Right atrium auricular region (tissue), 2 donors: ENCODE results near the gene G6PC1. TPM values are rescaled to one million over a fixed set of nuclear protein-coding genes. Genes with fewer than 3 reads are reported as not detected.
"Not testable (repeated sequence)": the region's sequence is repeated elsewhere in the genome, so short reads cannot be mapped to it uniquely, and the experiment has no call there.

Experiments used
- DNase-seq: peaks from one replicate; pipeline ENCODE4 v3.0.0-alpha.2; 2019; ENCODE audit warnings: low spot score
- H3K27ac ChIP-seq, 2 donors: fragments of 200-600 bp; sonication (generic); 1 replicate in 1 of 2; 2 replicates in 1 of 2; pipeline ENCODE4 v1.5.1; 2016 to 2019
- H3K27me3 ChIP-seq, 2 donors: fragments of 200-600 bp; sonication (generic); one replicate each; pipeline versions ENCODE4 v1.5.1 to v1.6.0; 2017 to 2019
- H3K36me3 ChIP-seq: fragments of 200-600 bp; sonication (generic); one replicate; pipeline ENCODE4 v1.5.1; 2016
- H3K4me1 ChIP-seq, 2 donors: fragments of 200-600 bp; sonication (generic); one replicate each; pipeline versions ENCODE4 v1.5.1 to v1.6.0; 2017 to 2019
- H3K4me3 ChIP-seq, 2 donors: fragments of 200-600 bp; sonication (generic); 1 replicate in 1 of 2; 2 replicates in 1 of 2; pipeline ENCODE4 v1.5.1; 2017 to 2019; ENCODE audit warnings: mild to moderate bottlenecking in 1 of 2, moderate library complexity in 1 of 2
- H3K9me3 ChIP-seq, 2 donors: fragments of 200-600 bp; sonication (generic); one replicate each; pipeline ENCODE4 v1.5.1; 2019
- CTCF ChIP-seq, 2 donors: fragments of 200-600 bp; sonication (generic); IDR thresholded peaks; one replicate each; pipeline ENCODE4 v1.5.1; 2019; ENCODE audit warnings: antibody characterized with exemption in 2 of 2
- total RNA-seq, 2 donors: library from RNA; depleted of rRNA; stranded (reverse); fragments of >200 nt; gene quantifications; one replicate each; pipeline ENCODE4 v1.1.0, GENCODE V29; 2016

Gene G6PC1
- total RNA-seq, 2 donors from 2014 or later = not detected

DNA sequence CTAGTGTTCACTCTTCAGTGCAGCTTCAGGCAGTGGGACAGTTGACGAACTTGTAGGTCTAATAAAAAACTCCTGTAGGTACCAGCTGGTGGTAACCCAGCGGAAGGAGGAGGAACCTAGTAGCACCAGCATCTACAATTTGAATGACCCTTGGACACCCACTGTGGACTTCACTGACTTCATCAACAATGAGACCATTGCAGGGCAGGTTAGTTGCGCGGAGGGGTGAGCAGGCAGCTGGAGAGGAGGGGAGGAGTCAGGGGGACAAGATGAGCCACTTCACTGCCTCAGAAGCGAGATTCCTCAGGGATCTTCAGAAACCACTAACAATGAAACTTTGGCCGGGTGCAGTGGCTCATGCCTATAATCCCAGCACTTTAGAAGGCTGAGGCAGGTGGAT is 27.3 kb upstream of the G6PC1 start:
- H3K27me3 ChIP-seq = no peaks in the 10 kb centered on the region
- no peaks in the 10 kb centered on the region for H3K4me1 ChIP-seq
- no peak overlapping the region for H3K4me3 ChIP-seq
- TF ChIP-seq CTCF (IDR thresholded peaks at IDR 0.05) = no peak
- peaks cover 0 to 3% of the 10 kb centered on the region in 2 donors for H3K9me3 ChIP-seq
- no peak for DNase-seq
- H3K27ac ChIP-seq = no peak overlapping the region
- no peaks in the 10 kb centered on the region for H3K36me3 ChIP-seq

- H3K36me3 ChIP-seq, H3K27ac ChIP-seq, DNase-seq, H3K27me3 ChIP-seq, H3K4me3 ChIP-seq, H3K9me3 ChIP-seq, H3K4me1 ChIP-seq: not testable (repeated sequence)
These were observed 26.5 kb upstream of the G6PC1 start for GRCh38 chr17:42873932-42874695.

DNA sequence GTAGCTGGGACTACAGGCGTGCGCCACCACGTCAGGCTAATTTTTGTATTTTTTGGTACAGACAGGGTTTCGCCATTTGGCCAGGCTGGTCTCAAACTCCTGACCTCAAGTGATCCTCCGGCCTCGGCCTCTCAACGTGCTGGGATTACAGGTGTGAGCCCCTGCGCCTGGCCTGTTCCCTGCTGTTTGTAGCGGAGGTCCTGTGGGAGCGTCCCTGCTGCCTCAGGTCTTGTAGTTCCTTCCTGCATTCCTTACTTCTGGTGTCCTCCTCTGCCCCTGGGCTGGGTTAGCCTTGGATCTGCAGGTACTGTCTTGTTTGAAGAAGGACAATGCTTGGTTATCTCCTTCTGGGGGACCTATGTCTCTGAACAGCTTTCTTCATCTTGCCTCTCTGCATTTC is 23.6 kb upstream of the G6PC1 start:
- H3K36me3 ChIP-seq = no peaks in the 10 kb centered on the region
- H3K27me3 ChIP-seq = no peaks in the 10 kb centered on the region
- H3K4me1 ChIP-seq = no peaks in the 10 kb centered on the region
- no peaks in the 10 kb centered on the region for H3K9me3 ChIP-seq
- H3K4me3 ChIP-seq = no peak overlapping the region
- no peak for DNase-seq
- no peak for TF ChIP-seq CTCF (IDR thresholded peaks at IDR 0.05)
- H3K27ac ChIP-seq = no peak overlapping the region

- Histone ChIP-seq H3K4me1 (no peaks in the 10 kb centered on the region), H3K36me3 (no peaks in the 10 kb centered on the region), H3K27me3 (no peaks in the 10 kb centered on the region), H3K4me3 (no peak overlapping the region), H3K27ac (no peak overlapping the region), H3K9me3 (no peaks in the 10 kb centered on the region)
- TF ChIP-seq CTCF (IDR thresholded peaks at IDR 0.05) = no peak
- DNase-seq = no peak
These were observed 22.3 kb upstream of the G6PC1 start for GRCh38 chr17:42878123-42878880.

- Histone ChIP-seq H3K9me3 (no peaks in the 10 kb centered on the region), H3K27ac (no peak overlapping the region), H3K27me3 (no peaks in the 10 kb centered on the region), H3K4me1 (no peaks in the 10 kb centered on the region), H3K4me3 (no peak overlapping the region), H3K36me3 (no peaks in the 10 kb centered on the region)
- no peak for TF ChIP-seq CTCF (IDR thresholded peaks at IDR 0.05)
- DNase-seq = no peak
These were observed 21.5 kb upstream of the G6PC1 start for GRCh38 chr17:42878924-42879595.

- no peak overlapping the region for H3K4me3 ChIP-seq
- H3K9me3 ChIP-seq = no peaks in the 10 kb centered on the region
- no peaks in the 10 kb centered on the region for H3K4me1 ChIP-seq
- TF ChIP-seq CTCF (IDR thresholded peaks at IDR 0.05) = no peak
- H3K27me3 ChIP-seq = no peaks in the 10 kb centered on the region
- H3K27ac ChIP-seq = no peak overlapping the region
- DNase-seq = no peak
- no peaks in the 10 kb centered on the region for H3K36me3 ChIP-seq
These were observed 21.0 kb upstream of the G6PC1 start for GRCh38 chr17:42879596-42879985.
